ENCODE measurements around the gene SFSWAP.

- TF ChIP-seq CTCF (IDR thresholded peaks at IDR 0.05): no peak
- TF ChIP-seq POLR2A (IDR thresholded peaks at IDR 0.05): no peak
Observed at GRCh38 chr12:131773582-131774221, 62.8 kb downstream of the SFSWAP start.
